Activated naive CD4-positive, alpha-beta T cell treated with anti-CD3 and anti-CD28 coated beads, Interleukin-2, amount 50 U/mL, for 24 hours (primary cell): ENCODE measurements around the gene HSD3B7.

ENCODE experiments used
- H3K27ac Mint-ChIP-seq: one replicate; pipeline ENCODE4 v1.8.0; 2021; ENCODE audit warnings: mild to moderate bottlenecking, mixed read lengths
- H3K27me3 Mint-ChIP-seq: one replicate; pipeline ENCODE4 v1.8.0; 2021; ENCODE audit warnings: mixed read lengths
- H3K36me3 Mint-ChIP-seq: one replicate; pipeline ENCODE4 v1.8.0; 2021; ENCODE audit warnings: mixed read lengths
- H3K4me1 Mint-ChIP-seq: one replicate; pipeline ENCODE4 v1.8.0; 2021; ENCODE audit warnings: mixed read lengths
- H3K4me3 Mint-ChIP-seq: one replicate; pipeline ENCODE4 v1.8.0; 2021; ENCODE audit warnings: mild to moderate bottlenecking, mixed read lengths
- H3K9me3 Mint-ChIP-seq: one replicate; pipeline ENCODE4 v1.8.0; 2021; ENCODE audit warnings: mixed read lengths

Gene HSD3B7

GRCh38 chr16:30987581-30988190 is 2.7 kb downstream of the HSD3B7 start:
- no peaks in the 10 kb centered on the region for H3K4me1 Mint-ChIP-seq
- no peak overlapping the region for H3K4me3 Mint-ChIP-seq
- no peaks in the 10 kb centered on the region for H3K9me3 Mint-ChIP-seq
- no peak overlapping the region for H3K27ac Mint-ChIP-seq
- H3K27me3 Mint-ChIP-seq = no peaks in the 10 kb centered on the region
- peaks cover 3% of the 10 kb centered on the region for H3K36me3 Mint-ChIP-seq

DNA sequence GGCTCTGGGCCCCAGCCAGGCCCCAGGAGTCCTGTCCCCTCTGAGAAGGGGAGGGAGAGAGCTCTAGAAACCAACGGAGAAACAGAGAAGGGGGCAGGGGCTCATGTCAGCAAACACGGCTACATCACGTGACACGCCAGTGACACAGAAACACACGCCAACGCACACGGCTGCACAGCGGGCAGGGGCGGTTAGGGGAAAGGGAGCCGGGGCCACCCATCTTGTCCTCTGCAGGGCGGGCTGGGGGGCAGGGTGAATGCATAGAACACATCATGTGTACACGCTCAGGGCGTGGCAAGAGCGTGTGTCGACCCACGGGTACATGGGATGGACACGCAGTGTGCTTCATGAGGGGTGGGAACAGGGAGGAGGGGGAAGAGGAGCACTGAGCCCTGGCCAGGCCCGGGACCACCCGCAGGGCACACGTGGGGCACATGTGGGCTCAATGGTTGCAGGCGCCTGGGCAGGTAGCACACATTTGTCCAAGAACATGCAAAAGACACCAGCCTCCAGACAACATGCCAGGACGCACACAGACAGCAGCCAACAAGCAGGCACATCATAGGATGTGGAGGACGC is 4.6 kb downstream of the HSD3B7 start:
- H3K27ac Mint-ChIP-seq = no peak overlapping the region
- H3K4me3 Mint-ChIP-seq = no peak overlapping the region

DNA sequence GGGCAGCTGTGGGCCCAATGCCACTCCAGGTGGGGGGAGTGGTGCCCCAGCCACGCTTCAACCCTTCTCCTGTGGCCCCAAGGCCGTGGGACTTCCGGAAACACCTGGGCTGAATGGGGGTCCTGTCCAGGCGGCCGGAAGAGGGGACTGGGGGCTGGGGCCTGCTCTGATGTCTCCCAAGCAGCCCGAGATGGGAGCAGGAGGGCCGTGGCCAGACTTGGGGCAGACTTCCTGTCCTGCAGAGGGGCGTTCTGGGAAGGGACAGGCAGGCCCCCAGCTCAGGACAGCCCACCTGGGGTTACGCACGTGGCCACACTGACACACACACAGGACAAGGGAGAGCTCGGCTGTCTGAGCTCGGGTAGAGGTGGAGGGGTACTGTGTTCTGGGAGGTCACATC is 5.1 kb downstream of the HSD3B7 start:
- Mint-ChIP-seq H3K4me1 (no peaks in the 10 kb centered on the region), H3K36me3 (no peaks in the 10 kb centered on the region), H3K27ac (no peak overlapping the region), H3K4me3 (no peak overlapping the region), H3K27me3 (no peaks in the 10 kb centered on the region), H3K9me3 (no peaks in the 10 kb centered on the region)

More for the DNA sequence above, 4.6 kb downstream of the HSD3B7 start:
- Mint-ChIP-seq H3K27me3 (no peaks in the 10 kb centered on the region), H3K4me1 (no peaks in the 10 kb centered on the region), H3K36me3 (no peaks in the 10 kb centered on the region), H3K9me3 (no peaks in the 10 kb centered on the region)

- no peaks in the 10 kb centered on the region for H3K27me3 Mint-ChIP-seq
- H3K27ac Mint-ChIP-seq = no peak overlapping the region
- no peaks in the 10 kb centered on the region for H3K36me3 Mint-ChIP-seq
- no peak overlapping the region for H3K4me3 Mint-ChIP-seq
- no peaks in the 10 kb centered on the region for H3K9me3 Mint-ChIP-seq
- peaks cover under 1% of the 10 kb centered on the region for H3K4me1 Mint-ChIP-seq
These were observed 6.0 kb downstream of the HSD3B7 start for GRCh38 chr16:30991052-30991451.

GRCh38 chr16:30992276-30992780 is 7.3 kb downstream of the HSD3B7 start:
- no peak overlapping the region for H3K4me3 Mint-ChIP-seq
- no peak overlapping the region for H3K27ac Mint-ChIP-seq
- no peaks in the 10 kb centered on the region for H3K27me3 Mint-ChIP-seq
- H3K4me1 Mint-ChIP-seq = peaks cover 4% of the 10 kb centered on the region
- no peaks in the 10 kb centered on the region for H3K36me3 Mint-ChIP-seq
- H3K9me3 Mint-ChIP-seq = no peaks in the 10 kb centered on the region

GRCh38 chr16:30992931-30993816 is 8.2 kb downstream of the HSD3B7 start:
- Mint-ChIP-seq H3K4me1 (peaks cover 4% of the 10 kb centered on the region), H3K27me3 (no peaks in the 10 kb centered on the region), H3K4me3 (no peak overlapping the region), H3K9me3 (no peaks in the 10 kb centered on the region), H3K36me3 (no peaks in the 10 kb centered on the region), H3K27ac (no peak overlapping the region)

DNA sequence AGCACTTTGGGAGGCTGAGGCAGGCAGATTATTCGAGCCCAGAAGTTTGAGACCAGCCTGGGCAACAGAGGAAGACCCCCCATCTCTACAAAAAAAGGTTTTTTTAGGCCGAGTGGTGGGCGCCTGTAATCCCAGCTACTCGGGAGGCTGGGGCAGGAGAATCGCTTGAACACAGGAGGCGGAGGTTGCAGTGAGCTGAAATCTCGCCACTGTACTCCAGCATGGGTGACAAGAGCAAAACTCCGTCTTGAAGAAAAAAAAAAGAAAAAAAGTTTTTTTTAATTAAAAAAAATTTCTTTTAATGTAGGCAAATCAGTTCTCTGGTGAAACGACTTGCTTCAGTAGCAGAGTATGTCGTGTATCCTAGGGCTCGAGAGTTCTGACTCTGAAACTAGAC is 10.9 kb downstream of the HSD3B7 start:
- Mint-ChIP-seq H3K4me1 (peaks cover 4% of the 10 kb centered on the region), H3K27me3 (no peaks in the 10 kb centered on the region), H3K27ac (peak overlapping the region; percentile 37), H3K36me3 (no peaks in the 10 kb centered on the region), H3K4me3 (peak overlapping the region; percentile 58), H3K9me3 (no peaks in the 10 kb centered on the region)

DNA sequence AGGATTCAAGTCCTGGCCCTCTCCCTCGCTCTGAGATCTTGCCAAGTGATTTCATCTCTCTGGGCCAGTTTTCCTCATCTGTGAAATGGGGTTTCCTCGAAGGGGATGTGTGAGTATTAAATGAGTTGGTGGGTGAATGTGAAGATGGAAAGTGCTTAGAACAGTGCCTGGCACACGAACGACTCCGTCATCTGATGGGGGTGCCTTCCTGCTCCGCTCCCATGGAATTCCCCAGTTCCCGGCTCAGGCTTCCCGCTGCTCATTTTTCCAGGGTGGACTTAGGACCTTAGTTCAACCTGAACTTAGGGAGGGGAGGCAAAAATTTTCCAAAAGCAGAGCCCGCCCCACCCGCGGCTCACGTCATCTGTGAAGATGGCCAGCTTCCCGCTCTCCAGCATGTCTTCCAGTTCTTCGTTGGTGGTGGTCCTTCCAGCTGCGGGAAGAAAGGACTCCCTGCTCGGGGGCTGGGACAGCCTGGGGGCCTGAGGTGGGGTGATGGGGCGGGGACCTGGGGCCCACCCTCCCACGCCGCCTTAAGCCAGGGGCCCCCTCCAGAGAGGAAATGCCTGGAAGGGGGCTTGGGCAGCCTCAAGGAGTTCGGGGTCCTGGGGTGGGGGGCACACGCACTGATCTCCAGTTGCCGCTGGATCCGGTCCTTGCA is 11.4 kb downstream of the HSD3B7 start:
- H3K9me3 Mint-ChIP-seq = no peaks in the 10 kb centered on the region
- H3K27ac Mint-ChIP-seq = peak overlapping the region; percentile 37
- no peaks in the 10 kb centered on the region for H3K27me3 Mint-ChIP-seq
- peak overlapping the region; percentile 73 for H3K4me3 Mint-ChIP-seq
- peaks cover 4% of the 10 kb centered on the region for H3K4me1 Mint-ChIP-seq
- H3K36me3 Mint-ChIP-seq = no peaks in the 10 kb centered on the region

DNA sequence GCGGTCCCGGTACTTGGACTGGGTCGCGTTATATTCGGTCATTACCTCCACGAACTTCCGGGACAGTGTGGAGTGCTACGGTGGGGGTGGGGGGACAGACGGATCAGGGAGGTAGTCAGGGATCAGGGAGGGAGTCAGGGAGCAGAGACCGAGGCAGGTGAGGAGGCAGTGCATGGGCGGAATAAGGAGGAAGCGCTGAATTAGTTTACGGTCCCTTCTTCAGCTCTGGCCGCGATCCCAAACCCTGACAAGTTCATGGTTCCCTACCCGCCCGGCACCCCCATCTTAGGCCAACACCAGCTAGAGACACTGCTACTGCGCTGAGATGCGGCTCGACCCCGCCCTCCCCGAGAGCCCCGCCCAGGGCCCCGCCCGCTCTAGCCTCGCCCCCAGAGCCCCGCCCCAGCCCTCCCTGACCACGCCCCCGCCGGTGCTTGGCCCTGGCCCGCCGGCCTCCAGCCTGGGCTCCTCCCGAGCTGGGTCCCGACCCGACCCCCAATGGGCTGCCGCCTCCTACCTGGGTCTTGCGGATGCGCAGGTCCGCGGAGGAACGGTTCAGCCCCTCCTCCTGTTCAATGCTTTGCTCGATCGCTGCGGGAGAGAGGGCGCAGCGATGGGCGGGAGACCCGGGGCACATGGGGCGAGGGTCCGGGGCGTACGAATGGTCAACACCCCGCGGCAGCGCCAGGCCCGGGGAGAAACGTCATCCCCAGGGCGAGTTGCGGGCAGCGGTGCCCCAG is 12.1 kb downstream of the HSD3B7 start:
- Mint-ChIP-seq H3K27ac (no peak overlapping the region), H3K27me3 (no peaks in the 10 kb centered on the region), H3K9me3 (no peaks in the 10 kb centered on the region), H3K36me3 (no peaks in the 10 kb centered on the region), H3K4me3 (peak overlapping the region; percentile 73), H3K4me1 (peaks cover 4% of the 10 kb centered on the region)

- Mint-ChIP-seq H3K27me3 (no peaks in the 10 kb centered on the region), H3K36me3 (no peaks in the 10 kb centered on the region), H3K4me3 (peak overlapping the region; percentile 33), H3K27ac (no peak overlapping the region), H3K4me1 (peaks cover 4% of the 10 kb centered on the region), H3K9me3 (no peaks in the 10 kb centered on the region)
These were observed 13.0 kb downstream of the HSD3B7 start for GRCh38 chr16:30997725-30998711.

- Mint-ChIP-seq H3K36me3 (no peaks in the 10 kb centered on the region), H3K27ac (no peak overlapping the region), H3K9me3 (no peaks in the 10 kb centered on the region), H3K4me1 (peaks cover 4% of the 10 kb centered on the region), H3K27me3 (no peaks in the 10 kb centered on the region), H3K4me3 (no peak overlapping the region)
These were observed 14.1 kb downstream of the HSD3B7 start for GRCh38 chr16:30998852-30999761.

DNA sequence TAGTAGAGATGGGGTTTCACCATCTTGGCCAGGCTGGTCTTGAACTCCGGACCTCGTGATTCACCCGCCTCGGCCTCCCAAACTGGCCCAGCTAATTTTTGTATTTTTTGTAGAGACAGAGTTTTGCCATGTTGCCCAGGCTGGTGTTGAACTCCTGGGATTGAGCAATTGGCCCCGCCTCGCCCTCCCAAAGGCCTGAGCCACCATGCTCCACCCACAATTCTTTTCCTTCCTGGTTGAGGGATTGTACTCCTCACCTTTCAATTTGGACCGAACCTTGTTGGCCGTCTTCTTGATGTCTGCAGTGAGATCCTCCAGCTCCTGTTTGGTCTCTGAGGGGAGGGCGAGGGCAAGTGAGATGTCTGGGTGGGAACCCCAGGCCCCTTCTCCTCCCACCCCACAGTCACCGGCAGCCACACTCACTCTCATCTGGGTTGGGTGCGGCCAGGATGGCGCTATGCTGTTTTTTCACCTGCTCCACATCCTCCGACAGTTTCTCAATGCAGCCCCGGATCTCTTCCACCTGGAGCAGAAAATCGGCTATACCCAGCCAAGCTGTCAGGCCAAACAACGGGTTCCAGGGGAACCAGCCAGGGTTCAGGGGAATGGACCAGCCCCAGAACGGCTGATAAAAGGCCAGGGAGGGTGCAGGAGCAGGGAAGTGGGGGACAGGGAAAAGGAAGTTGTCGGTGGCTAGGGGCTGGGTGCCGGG is 15.8 kb downstream of the HSD3B7 start:
- Mint-ChIP-seq H3K9me3 (no peaks in the 10 kb centered on the region), H3K4me3 (no peak overlapping the region), H3K36me3 (no peaks in the 10 kb centered on the region), H3K27ac (no peak overlapping the region), H3K27me3 (no peaks in the 10 kb centered on the region), H3K4me1 (peaks cover 4% of the 10 kb centered on the region)
